H9 (cell line): Measurements from ENCODE around the gene TNIK. TPM values are rescaled to one million over a fixed set of nuclear protein-coding genes. Genes with fewer than 3 reads are reported as not detected.

Experiments used
- DNase-seq: peaks from one replicate; pipeline ENCODE4 v3.0.0-alpha.2; 2017
- H2AFZ ChIP-seq: one replicate; pipeline ENCODE4 v1.6.1; 2013; ENCODE audit warnings: mild to moderate bottlenecking, low read length, control low read depth, moderate library complexity
- H2AK5ac ChIP-seq: 2 replicates; pipeline ENCODE4 v1.6.1; 2013; ENCODE audit warnings: low read length, control low read depth, mixed read lengths; ENCODE audit not compliant: insufficient read length
- H2BK120ac ChIP-seq: one replicate; pipeline ENCODE4 v1.6.1; 2013; ENCODE audit warnings: low read depth, mild to moderate bottlenecking, low read length, control low read depth, inconsistent platforms; ENCODE audit not compliant: poor library complexity, severe bottlenecking
- H2BK12ac ChIP-seq: 2 replicates; pipeline ENCODE4 v1.6.1; 2013; ENCODE audit warnings: low read length, control low read depth, mixed read lengths, low read depth; ENCODE audit not compliant: insufficient read length
- H2BK15ac ChIP-seq: 2 replicates; pipeline ENCODE4 v1.6.1; 2013; ENCODE audit warnings: low read depth, low read length, control low read depth
- H2BK20ac ChIP-seq: one replicate; pipeline ENCODE4 v1.6.1; 2013; ENCODE audit warnings: low read depth, mild to moderate bottlenecking, low read length, control low read depth, inconsistent platforms; ENCODE audit not compliant: poor library complexity, severe bottlenecking
- H2BK5ac ChIP-seq: 2 replicates; pipeline ENCODE4 v1.6.1; 2013; ENCODE audit warnings: low read length, control low read depth, mixed read lengths; ENCODE audit not compliant: insufficient read length
- H3K14ac ChIP-seq: 2 replicates; pipeline ENCODE4 v1.6.1; 2013; ENCODE audit warnings: low read length, control low read depth; ENCODE audit not compliant: insufficient read depth
- H3K18ac ChIP-seq: 2 replicates; pipeline ENCODE4 v1.6.1; 2013; ENCODE audit warnings: low read depth, mild to moderate bottlenecking, mixed read lengths, low read length, control low read depth; ENCODE audit not compliant: insufficient read length
- H3K23ac ChIP-seq: 2 replicates; pipeline ENCODE4 v1.6.1; 2013; ENCODE audit warnings: low read length, control low read depth, mixed read lengths, low read depth; ENCODE audit not compliant: insufficient read length
- H3K23me2 ChIP-seq: 2 replicates; pipeline ENCODE4 v1.6.1; 2013; ENCODE audit warnings: low read depth, mild to moderate bottlenecking, mixed read lengths, low read length, control low read depth; ENCODE audit not compliant: insufficient read length, poor library complexity, severe bottlenecking
- H3K27ac ChIP-seq: 2 replicates; pipeline ENCODE4 v1.5.1; 2013; ENCODE audit warnings: low read length, control low read depth, mixed read lengths, low read depth; ENCODE audit not compliant: insufficient read length
- H3K27me3 ChIP-seq: 2 replicates; pipeline ENCODE4 v1.6.1; 2013; ENCODE audit warnings: low read length, control low read depth, inconsistent platforms; ENCODE audit not compliant: insufficient read depth
- H3K4ac ChIP-seq: 2 replicates; pipeline ENCODE4 v1.6.1; 2013; ENCODE audit warnings: low read depth, mild to moderate bottlenecking, control low read depth, inconsistent platforms, low read length, moderate library complexity
- H3K4me1 ChIP-seq: 2 replicates; pipeline ENCODE4 v1.6.1; 2013; ENCODE audit warnings: low read length, control low read depth, inconsistent platforms; ENCODE audit not compliant: insufficient read depth
- H3K4me2 ChIP-seq: 2 replicates; pipeline ENCODE4 v1.6.1; 2013; ENCODE audit warnings: low read length, control low read depth, mixed read lengths; ENCODE audit not compliant: insufficient read length, insufficient read depth
- H3K56ac ChIP-seq: 2 replicates; pipeline ENCODE4 v1.6.1; 2013; ENCODE audit warnings: low read depth, mild to moderate bottlenecking, mixed read lengths, low read length, control low read depth; ENCODE audit not compliant: insufficient read length
- H3K79me1 ChIP-seq: 2 replicates; pipeline ENCODE4 v1.6.1; 2013; ENCODE audit warnings: low read depth, mild to moderate bottlenecking, moderate library complexity, low read length, control low read depth, inconsistent platforms; ENCODE audit not compliant: insufficient read depth, poor library complexity, severe bottlenecking
- H3K79me2 ChIP-seq: 2 replicates; pipeline ENCODE4 v1.6.1; 2013; ENCODE audit warnings: low read length, control low read depth, inconsistent platforms; ENCODE audit not compliant: insufficient read depth
- H3K9ac ChIP-seq: 2 replicates; pipeline ENCODE4 v1.6.1; 2013; ENCODE audit warnings: low read length, control low read depth, mixed read lengths; ENCODE audit not compliant: insufficient read length; ENCODE audit errors: extremely low read depth
- H3K9me3 ChIP-seq: one replicate; pipeline ENCODE4 v1.6.1; 2013; ENCODE audit warnings: low read depth, low read length, inconsistent platforms; ENCODE audit not compliant: control insufficient read depth
- H3T11ph ChIP-seq: one replicate; pipeline ENCODE4 v1.6.1; 2013; ENCODE audit warnings: mild to moderate bottlenecking, low read length, control low read depth, inconsistent platforms
- H4K20me1 ChIP-seq: one replicate; pipeline ENCODE4 v1.6.1; 2013; ENCODE audit not compliant: control insufficient read depth, insufficient read length, insufficient read depth
- H4K5ac ChIP-seq: 2 replicates; pipeline ENCODE4 v1.6.1; 2013; ENCODE audit warnings: low read depth, mild to moderate bottlenecking, mixed read lengths, low read length, control low read depth; ENCODE audit not compliant: insufficient read length
- H4K8ac ChIP-seq: replicated peaks from 2 replicates; pipeline ENCODE4 v1.6.1; 2013; ENCODE audit warnings: low read length, control low read depth, mixed read lengths, low read depth; ENCODE audit not compliant: insufficient read length
- H4K91ac ChIP-seq: 2 replicates; pipeline ENCODE4 v1.6.1; 2013; ENCODE audit warnings: low read depth, mild to moderate bottlenecking, moderate library complexity, mixed read lengths, low read length, control low read depth; ENCODE audit not compliant: insufficient read length
- H3K27ac Mint-ChIP-seq, 3 experiments: 2 replicates in 2 of 3; 3 replicates in 1 of 3; pipeline ENCODE4 v1.8.0; 2020 to 2021; ENCODE audit warnings: mixed read lengths in 3 of 3, mild to moderate bottlenecking in 1 of 3, moderate library complexity in 1 of 3
- H3K27me3 Mint-ChIP-seq: 2 replicates; pipeline ENCODE4 v1.8.0; 2021; ENCODE audit warnings: low read depth, mild to moderate bottlenecking, moderate library complexity, mixed read lengths
- H3K36me3 Mint-ChIP-seq, 3 experiments: 2 replicates in 2 of 3; 3 replicates in 1 of 3; pipeline ENCODE4 v1.8.0; 2020 to 2021; ENCODE audit warnings: low read depth in 3 of 3, mixed read lengths in 3 of 3; ENCODE audit not compliant: insufficient read depth in 1 of 3
- H3K4me1 Mint-ChIP-seq, 2 experiments: 2 replicates each; pipeline ENCODE4 v1.8.0; 2020; ENCODE audit warnings: mixed read lengths in 2 of 2
- H3K4me3 Mint-ChIP-seq, 2 experiments: 2 replicates in 1 of 2; 3 replicates in 1 of 2; pipeline ENCODE4 v1.8.0; 2020 to 2021; ENCODE audit warnings: mild to moderate bottlenecking in 2 of 2, mixed read lengths in 2 of 2, moderate library complexity in 1 of 2
- H3K9me3 Mint-ChIP-seq, 2 experiments: 2 replicates in 1 of 2; 3 replicates in 1 of 2; pipeline ENCODE4 v1.8.0; 2020; ENCODE audit warnings: mild to moderate bottlenecking in 2 of 2, mixed read lengths in 2 of 2, moderate library complexity in 1 of 2
- CTCF ChIP-seq: fragments of 200-600 bp; sonication (generic); conservative IDR thresholded peaks from 3 replicates; pipeline ENCODE4 v1.8.0; 2021; ENCODE audit warnings: antibody characterized with exemption, mild to moderate bottlenecking
- WGBS: extraction: QIAGEN DNeasy Blood & Tissue Kit; methylation state at CpG from one replicate; pipeline ENCODE4 v1.1.7; 2013; ENCODE audit warnings: missing lambda C conversion rate, low lambda C conversion rate, mixed read lengths; ENCODE audit not compliant: insufficient read length; ENCODE audit errors: extremely low coverage; 5-methylcytosine and 5-hydroxymethylcytosine counted together
- total RNA-seq: library from RNA; stranded (reverse); gene quantifications from 2 replicates; pipeline ENCODE4 v1.2.1, GENCODE V29; 2021

TNIK gene
- total RNA-seq, 1 experiment from 2014 or later, result 15.9 TPM

DNA sequence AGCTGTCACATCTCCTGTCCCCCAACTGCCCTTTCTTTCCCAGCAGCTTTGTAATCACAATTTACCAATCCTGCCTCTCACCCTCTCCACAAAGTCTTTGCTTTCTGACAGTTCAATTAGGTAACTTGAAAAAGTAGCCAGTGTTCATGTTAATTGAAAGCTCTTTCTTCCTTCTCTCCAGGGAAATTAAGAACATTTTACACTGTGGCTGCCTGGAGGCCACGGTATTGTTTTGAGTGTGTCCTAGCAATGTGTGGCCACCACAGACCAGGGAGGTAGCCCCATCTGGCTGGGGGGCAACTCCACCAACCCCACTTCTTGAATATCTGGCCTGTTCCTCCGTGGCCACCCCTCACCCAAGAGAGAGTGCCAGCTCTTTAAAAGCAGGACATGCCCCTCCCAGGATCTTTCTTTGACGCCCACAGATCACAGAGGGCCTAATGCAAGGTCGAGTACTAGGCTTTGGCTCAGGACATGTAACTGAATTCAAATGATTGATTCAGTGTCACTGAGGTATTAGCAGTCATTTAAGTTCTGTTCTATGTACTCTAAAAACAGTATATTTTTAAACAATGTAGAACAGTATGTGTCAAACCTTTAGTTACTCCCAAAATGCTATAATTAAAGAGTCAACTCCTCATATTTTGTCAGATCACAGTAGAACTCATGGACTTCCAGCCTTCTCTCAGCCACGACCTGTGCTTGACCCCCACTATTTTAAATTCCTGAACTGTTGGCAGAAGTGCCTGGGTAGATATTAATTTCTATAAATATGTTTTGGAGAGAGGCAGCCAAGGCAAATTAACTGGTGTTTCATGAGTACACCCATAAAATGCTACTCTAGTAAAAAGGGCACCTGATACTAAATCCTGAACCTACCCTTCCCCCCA, 164.5 kb downstream of the TNIK start:
- Histone ChIP-seq H3K4ac (no peak overlapping the region), H3K23me2 (no peaks in the 10 kb centered on the region), H3K23ac (no peak overlapping the region), H2BK5ac (no peak overlapping the region), H3K79me1 (no peaks in the 10 kb centered on the region), H4K5ac (no peak overlapping the region), H2AK5ac (no peak overlapping the region), H3K9me3 (no peaks in the 10 kb centered on the region), H4K91ac (no peak overlapping the region), H3K56ac (no peak overlapping the region), H3K27me3 (no peaks in the 10 kb centered on the region), H2BK20ac (peak overlapping the region; percentile 7), H3T11ph (no peak overlapping the region), H3K27ac (no peak overlapping the region), H4K20me1 (no peaks in the 10 kb centered on the region), H3K4me1 (no peaks in the 10 kb centered on the region; the same call in 1 of the 2 replicates), H3K9ac (no peak overlapping the region), H4K8ac (no peak overlapping the region), H2BK120ac (no peak overlapping the region), H3K4me2 (no peak overlapping the region), H3K79me2 (0 out of 2 replicates have a peak, but pooled peaks cover 2% of the 10 kb centered on the region), H3K14ac (0 out of 2 replicates have a peak overlapping the region, but pooled peaks have one; percentile 29), H2BK15ac (no peak overlapping the region), H2BK12ac (no peak overlapping the region), H2AFZ (no peak overlapping the region), H3K18ac (no peak overlapping the region)
- no peak overlapping the region for H3K4me3 Mint-ChIP-seq
- H3K27me3 Mint-ChIP-seq, result no peaks in the 10 kb centered on the region; the same call in 1 of the 2 replicates
- no peaks in the 10 kb centered on the region for H3K9me3 Mint-ChIP-seq
- H3K27ac Mint-ChIP-seq, result peak overlapping the region in 1 of 3 experiments; percentile 81; a peak in 2 of 7 replicates
- peaks cover 15 to 16% of the 10 kb centered on the region in 2 experiments for H3K4me1 Mint-ChIP-seq
- no peak for TF ChIP-seq CTCF
- no peak for DNase-seq
- no CpG with 5 or more reads among the region's 5 CpGs for WGBS
- no peaks in the 10 kb centered on the region; a peak in 2 of 7 replicates for H3K36me3 Mint-ChIP-seq
